Occipital lobe (tissue), 2 donors: ENCODE results near the gene TTC17. TPM values are rescaled to one million over a fixed set of nuclear protein-coding genes. Genes with fewer than 3 reads are reported as not detected.
"Not testable (repeated sequence)": the region's sequence is repeated elsewhere in the genome, so short reads cannot be mapped to it uniquely, and the experiment has no call there.

ENCODE experiments used
- DNase-seq: peaks from one replicate; lab custom pipeline; 2025; lab: John Stamatoyannopoulos, UW
- total RNA-seq: library from RNA; depleted of rRNA; stranded (reverse); fragments of >200 nt; gene quantifications from one replicate; pipeline ENCODE4 v1.2.3, GENCODE V29; 2014

The TTC17 gene
- total RNA-seq = 109 TPM

- peak; percentile 94 for DNase-seq
Measured at GRCh38 chr11:43358801-43359421, at the start of gene TTC17. Gene TTC17 (plus strand): TSS chr11:43358920. CDS start chr11:43358955, 35 bp downstream.

GRCh38 chr11:43311791-43312607 is 46.7 kb upstream of the TTC17 start, which contains the start of gene API5:
Gene API5 (plus strand): TSS chr11:43311996. CDS start chr11:43312128, 132 bp downstream.
- DNase-seq = peak; percentile 93

GRCh38 chr11:43315966-43316365 is 42.8 kb upstream of the TTC17 start:
- DNase-seq = no peak

- no peak for DNase-seq
Measured at GRCh38 chr11:43316451-43316850, 42.3 kb upstream of the TTC17 start.

- no peak for DNase-seq
Measured at GRCh38 chr11:43327987-43328386, 30.7 kb upstream of the TTC17 start.

- DNase-seq = no peak
Measured at GRCh38 chr11:43328482-43328881, 30.2 kb upstream of the TTC17 start.

- DNase-seq = no peak
Measured at GRCh38 chr11:43341159-43341558, 17.6 kb upstream of the TTC17 start.

GRCh38 chr11:43351426-43351825 is 7.3 kb upstream of the TTC17 start:
- not testable (repeated sequence) for DNase-seq

GRCh38 chr11:43354311-43354710 is 4.4 kb upstream of the TTC17 start:
- no peak for DNase-seq

- no peak for DNase-seq
Measured at GRCh38 chr11:43356336-43356735, 2.4 kb upstream of the TTC17 start.

GRCh38 chr11:43358279-43358800 is 380 bp upstream of the TTC17 start:
- no peak for DNase-seq

GRCh38 chr11:43359422-43359818 is 700 bp downstream of the TTC17 start:
- DNase-seq = no peak

GRCh38 chr11:43360361-43361032 is 1.8 kb downstream of the TTC17 start:
- no peak for DNase-seq

- no peak for DNase-seq
Measured at GRCh38 chr11:43366677-43367076, 8.0 kb downstream of the TTC17 start.

GRCh38 chr11:43367382-43368178 is 8.9 kb downstream of the TTC17 start:
- DNase-seq = no peak

- no peak for DNase-seq
Measured at GRCh38 chr11:43376065-43376464, 17.3 kb downstream of the TTC17 start.

GRCh38 chr11:43376594-43376993 is 17.9 kb downstream of the TTC17 start:
- DNase-seq = no peak

- DNase-seq = no peak
Measured at GRCh38 chr11:43377389-43377788, 18.7 kb downstream of the TTC17 start.

- DNase-seq = no peak
Measured at GRCh38 chr11:43378897-43379296, 20.2 kb downstream of the TTC17 start.

GRCh38 chr11:43381802-43382201 is 23.1 kb downstream of the TTC17 start:
- DNase-seq = no peak

GRCh38 chr11:43382614-43383013 is 23.9 kb downstream of the TTC17 start:
- DNase-seq = no peak
